HPDE6-E6E7 (cell line): ENCODE data around the gene TNNT2.

Source experiments
- DNase-seq: peaks from one replicate; pipeline ENCODE4 v3.0.0; 2011; ENCODE audit warnings: missing footprints; ENCODE audit errors: extremely low spot score

Gene TNNT2

GRCh38 chr1:201403359-201403758 is 25.9 kb upstream of the TNNT2 start:
- DNase-seq: no peak

- DNase-seq: no peak
Measured at GRCh38 chr1:201401700-201402099, 24.2 kb upstream of the TNNT2 start.

- DNase-seq: no peak
Measured at GRCh38 chr1:201400852-201401230, 23.4 kb upstream of the TNNT2 start.

GRCh38 chr1:201400212-201400851 is 22.9 kb upstream of the TNNT2 start:
- no peak for DNase-seq

- DNase-seq: peak; percentile 58
Measured at GRCh38 chr1:201399352-201400126, 22.1 kb upstream of the TNNT2 start.

GRCh38 chr1:201399018-201399351 is 21.5 kb upstream of the TNNT2 start, which contains the start of gene LAD1:
TSS of gene LAD1 (minus strand) at chr1:201399324. CDS start at chr1:201399306, 18 bp downstream.
- DNase-seq: no peak

GRCh38 chr1:201397675-201398074 is 20.2 kb upstream of the TNNT2 start:
- no peak for DNase-seq

- peak; percentile 89 for DNase-seq
Measured at GRCh38 chr1:201396861-201397464, 19.5 kb upstream of the TNNT2 start.

GRCh38 chr1:201395936-201396335 is 18.5 kb upstream of the TNNT2 start:
- no peak for DNase-seq

- no peak for DNase-seq
Measured at GRCh38 chr1:201394591-201394990, 17.1 kb upstream of the TNNT2 start.

GRCh38 chr1:201393076-201393475 is 15.6 kb upstream of the TNNT2 start:
- DNase-seq: no peak

GRCh38 chr1:201391651-201392511 is 14.4 kb upstream of the TNNT2 start:
- DNase-seq: no peak

- DNase-seq: no peak
Measured at GRCh38 chr1:201391225-201391624, 13.7 kb upstream of the TNNT2 start.

- no peak for DNase-seq
Measured at GRCh38 chr1:201389051-201389450, 11.6 kb upstream of the TNNT2 start.

- DNase-seq: no peak
Measured at GRCh38 chr1:201386208-201386607, 8.7 kb upstream of the TNNT2 start.

GRCh38 chr1:201385299-201385891 is 7.9 kb upstream of the TNNT2 start:
- DNase-seq: peak; percentile 86

- DNase-seq: no peak
Measured at GRCh38 chr1:201384406-201384782, 6.9 kb upstream of the TNNT2 start.

- peak; percentile 54 for DNase-seq
Measured at GRCh38 chr1:201383647-201384405, 6.3 kb upstream of the TNNT2 start.

- DNase-seq: no peak
Measured at GRCh38 chr1:201381130-201381529, 3.6 kb upstream of the TNNT2 start.

- no peak for DNase-seq
Measured at GRCh38 chr1:201379733-201380242, 2.3 kb upstream of the TNNT2 start.

GRCh38 chr1:201378804-201379203 is 1.3 kb upstream of the TNNT2 start:
- DNase-seq: no peak
